Measurements from ENCODE around the gene FEM1B.

The FEM1B gene

GRCh38 chr15:68295014-68295805 lies 17.7 kb downstream of the FEM1B start:
- TF ChIP-seq CTCF (IDR thresholded peaks at IDR 0.05) (no peak), ZFX (IDR thresholded peaks at IDR 0.05; ENCODE audit: borderline replicate concordance) (no peak)
- no peak overlapping the region for H3K27ac ChIP-seq

- TF ChIP-seq CTCF (IDR thresholded peaks at IDR 0.05) (no peak), ZFX (IDR thresholded peaks at IDR 0.05; ENCODE audit: borderline replicate concordance) (no peak)
- no peak overlapping the region for H3K27ac ChIP-seq
These were observed 20.8 kb downstream of the FEM1B start for GRCh38 chr15:68298336-68298735.

- H3K27ac ChIP-seq = no peak overlapping the region
- TF ChIP-seq CTCF (IDR thresholded peaks at IDR 0.05) (no peak), ZFX (IDR thresholded peaks at IDR 0.05; ENCODE audit: borderline replicate concordance) (no peak)
These were observed 21.4 kb downstream of the FEM1B start for GRCh38 chr15:68298882-68299381.

- H3K27ac ChIP-seq = 0 out of 2 replicates have a peak overlapping the region, but pooled peaks have one; percentile 2
- TF ChIP-seq CTCF (IDR thresholded peaks at IDR 0.05) (no peak), ZFX (IDR thresholded peaks at IDR 0.05; ENCODE audit: borderline replicate concordance) (no peak)
These were observed 21.9 kb downstream of the FEM1B start for GRCh38 chr15:68299436-68299835.

GRCh38 chr15:68300115-68300940 lies 22.8 kb downstream of the FEM1B start:
- 0 out of 2 replicates have a peak overlapping the region, but pooled peaks have one; percentile 2 for H3K27ac ChIP-seq
- TF ChIP-seq CTCF (IDR thresholded peaks at IDR 0.05) = no peak
- no peak for TF ChIP-seq ZFX (IDR thresholded peaks at IDR 0.05; ENCODE audit: borderline replicate concordance)

- TF ChIP-seq CTCF (IDR thresholded peaks at IDR 0.05) = no peak
- H3K27ac ChIP-seq = no peak overlapping the region
These were observed 23.8 kb downstream of the FEM1B start for GRCh38 chr15:68301301-68301700.

Measured in 22Rv1 (cell line).